Astrocyte of the cerebellum (primary cell): ENCODE data around the gene HK1.

Experiments
- DNase-seq: peaks from one replicate; pipeline ENCODE4 v3.0.0-alpha.2; 2011; ENCODE audit warnings: low read depth
- H3K4me3 ChIP-seq: 2 replicates; pipeline ENCODE4 v1.5.1; 2011; ENCODE audit warnings: mild to moderate bottlenecking, low read depth, low read length, moderate library complexity
- CTCF ChIP-seq: IDR thresholded peaks from 2 replicates; pipeline ENCODE4 v1.5.1; 2012; ENCODE audit warnings: low read length, low read depth, moderate library complexity, mild to moderate bottlenecking; ENCODE audit errors: missing control alignments
- in situ Hi-C: cut with HindIII; loops from 2 replicates; pipeline ENCODE4 v1.10.0; 2017; ENCODE audit warnings: low sequenced_read_pairs

HK1 gene

GRCh38 chr10:69425041-69425440, 146.7 kb downstream of the HK1 start:
- DNase-seq, result no peak
- no peak for TF ChIP-seq CTCF
- in situ Hi-C loops, result no loop called here
- H3K4me3 ChIP-seq, result no peak overlapping the region

- no peak overlapping the region for H3K4me3 ChIP-seq
- in situ Hi-C loops, result no loop called here
- DNase-seq, result no peak
- no peak for TF ChIP-seq CTCF
These were observed 147.4 kb downstream of the HK1 start for GRCh38 chr10:69425511-69426298.

GRCh38 chr10:69426376-69426727, 148.1 kb downstream of the HK1 start:
- no peak for TF ChIP-seq CTCF
- in situ Hi-C loops, result no loop called here
- no peak for DNase-seq
- H3K4me3 ChIP-seq, result no peak overlapping the region

GRCh38 chr10:69428165-69428564, 149.9 kb downstream of the HK1 start:
- in situ Hi-C loops, result no loop called here
- H3K4me3 ChIP-seq, result no peak overlapping the region
- no peak for TF ChIP-seq CTCF
- DNase-seq, result no peak

- no peak for TF ChIP-seq CTCF
- no peak for DNase-seq
- H3K4me3 ChIP-seq, result no peak overlapping the region
- in situ Hi-C loops, result no loop called here
These were observed 155.9 kb downstream of the HK1 start for GRCh38 chr10:69434169-69434568.

GRCh38 chr10:69434926-69435325, 156.6 kb downstream of the HK1 start:
- no peak for DNase-seq
- in situ Hi-C loops, result no loop called here
- H3K4me3 ChIP-seq, result no peak overlapping the region
- TF ChIP-seq CTCF, result no peak

GRCh38 chr10:69435966-69436520, 157.7 kb downstream of the HK1 start:
- no peak for DNase-seq
- TF ChIP-seq CTCF, result no peak
- no peak overlapping the region for H3K4me3 ChIP-seq
- in situ Hi-C loops, result no loop called here
